HEK293 (cell line): ENCODE results near the gene ZGLP1.

ENCODE experiments used
- GLI4 ChIP-seq: fragments of 450-650 bp; formaldehyde crosslinking; IDR thresholded peaks from 2 replicates; pipeline ENCODE4 v1.5.1; 2016; ENCODE audit warnings: missing biosample characterization, missing genetic modification characterization
- KLF16 ChIP-seq: fragments of 450-650 bp; formaldehyde crosslinking; IDR thresholded peaks from 2 replicates; pipeline ENCODE4 v1.5.1; 2017; ENCODE audit warnings: missing biosample characterization, missing genetic modification characterization
- PRDM1 ChIP-seq: fragments of 450-650 bp; formaldehyde crosslinking; IDR thresholded peaks from 2 replicates; pipeline ENCODE4; 2016; ENCODE audit warnings: missing biosample characterization, missing genetic modification characterization
- RBAK ChIP-seq: fragments of 450-650 bp; formaldehyde crosslinking; IDR thresholded peaks from 2 replicates; pipeline ENCODE4 v1.5.1; 2016; ENCODE audit warnings: missing biosample characterization, missing genetic modification characterization
- ZFP69B ChIP-seq: fragments of 450-650 bp; formaldehyde crosslinking; IDR thresholded peaks from 2 replicates; pipeline ENCODE4 v1.5.1; 2016; ENCODE audit warnings: missing biosample characterization, missing genetic modification characterization
- ZNF10 ChIP-seq: fragments of 450-650 bp; formaldehyde crosslinking; IDR thresholded peaks from 2 replicates; pipeline ENCODE4 v1.5.1; 2017; ENCODE audit warnings: missing biosample characterization, missing genetic modification characterization
- ZNF121 ChIP-seq: fragments of 450-650 bp; formaldehyde crosslinking; IDR thresholded peaks from 2 replicates; pipeline ENCODE4 v1.5.1; 2016; ENCODE audit warnings: missing biosample characterization, missing genetic modification characterization
- ZNF132 ChIP-seq: fragments of 450-650 bp; formaldehyde crosslinking; IDR thresholded peaks from 2 replicates; pipeline ENCODE4 v1.5.1; 2017; ENCODE audit warnings: missing biosample characterization, missing genetic modification characterization, borderline replicate concordance
- ZNF146 ChIP-seq: fragments of 450-650 bp; formaldehyde crosslinking; IDR thresholded peaks from 2 replicates; pipeline ENCODE4 v1.5.1; 2016; ENCODE audit warnings: missing biosample characterization, missing genetic modification characterization
- ZNF341 ChIP-seq: fragments of 450-650 bp; formaldehyde crosslinking; IDR thresholded peaks from 2 replicates; pipeline ENCODE4; 2016; ENCODE audit warnings: low read depth, missing biosample characterization, missing genetic modification characterization
- ZNF404 ChIP-seq: fragments of 450-650 bp; formaldehyde crosslinking; IDR thresholded peaks from 2 replicates; pipeline ENCODE4 v1.5.1; 2017; ENCODE audit warnings: missing biosample characterization, missing genetic modification characterization
- ZNF416 ChIP-seq: fragments of 450-650 bp; formaldehyde crosslinking; IDR thresholded peaks from 2 replicates; pipeline ENCODE4 v1.5.1; 2016; ENCODE audit warnings: missing biosample characterization, missing genetic modification characterization
- ZNF529 ChIP-seq: fragments of 450-650 bp; formaldehyde crosslinking; IDR thresholded peaks from 2 replicates; pipeline ENCODE4 v1.5.1; 2017; ENCODE audit warnings: missing genetic modification characterization, missing biosample characterization; ENCODE audit not compliant: insufficient replicate concordance
- ZNF555 ChIP-seq: fragments of 450-650 bp; formaldehyde crosslinking; conservative IDR thresholded peaks from 2 replicates; pipeline ENCODE4 v1.5.1; 2017; ENCODE audit warnings: missing biosample characterization, mild to moderate bottlenecking, missing genetic modification characterization, inconsistent platforms
- ZNF623 ChIP-seq: fragments of 450-650 bp; formaldehyde crosslinking; IDR thresholded peaks from 2 replicates; pipeline ENCODE4 v1.5.1; 2016; ENCODE audit warnings: missing biosample characterization, missing genetic modification characterization
- ZNF658 ChIP-seq: fragments of 450-650 bp; formaldehyde crosslinking; IDR thresholded peaks from 2 replicates; pipeline ENCODE4; 2016; ENCODE audit warnings: missing biosample characterization, missing genetic modification characterization
- ZNF768 ChIP-seq: fragments of 450-650 bp; formaldehyde crosslinking; IDR thresholded peaks from 2 replicates; pipeline ENCODE4 v1.5.1; 2018; ENCODE audit warnings: missing biosample characterization, mild to moderate bottlenecking, missing genetic modification characterization
- ZNF776 ChIP-seq: fragments of 450-650 bp; formaldehyde crosslinking; IDR thresholded peaks from 2 replicates; pipeline ENCODE4 v1.5.0; 2017; ENCODE audit warnings: missing biosample characterization, missing genetic modification characterization, borderline replicate concordance
- ZSCAN30 ChIP-seq: fragments of 450-650 bp; IDR thresholded peaks from 2 replicates; pipeline ENCODE4 v1.5.1; 2018; ENCODE audit warnings: missing biosample characterization, mild to moderate bottlenecking, missing genetic modification characterization, moderate library complexity
- TF ChIP-seq, protein P1 (sequence below): fragments of 450-650 bp; formaldehyde crosslinking; IDR thresholded peaks from 2 replicates; pipeline ENCODE4 v1.5.1; 2016; ENCODE audit warnings: missing biosample characterization, missing genetic modification characterization, low read depth
- TF ChIP-seq, protein P2 (sequence below): fragments of 450-650 bp; formaldehyde crosslinking; IDR thresholded peaks from 2 replicates; pipeline ENCODE4 v1.5.1; 2017; ENCODE audit warnings: missing biosample characterization, missing genetic modification characterization
- TF ChIP-seq, protein P3 (sequence below): fragments of 450-650 bp; formaldehyde crosslinking; IDR thresholded peaks from 2 replicates; pipeline ENCODE4 v1.5.1; 2016; ENCODE audit warnings: missing biosample characterization, missing genetic modification characterization
- TF ChIP-seq, protein P4 (sequence below): fragments of 450-650 bp; formaldehyde crosslinking; IDR thresholded peaks from 2 replicates; pipeline ENCODE4 v1.5.1; 2016; ENCODE audit warnings: missing biosample characterization, missing genetic modification characterization
- TF ChIP-seq, protein P5 (sequence below): fragments of 450-650 bp; formaldehyde crosslinking; conservative IDR thresholded peaks from 2 replicates; pipeline ENCODE4 v1.5.1; 2016; ENCODE audit warnings: low read depth, missing biosample characterization, missing genetic modification characterization
- TF ChIP-seq, protein P6 (sequence below): fragments of 450-650 bp; formaldehyde crosslinking; IDR thresholded peaks from 2 replicates; pipeline ENCODE4 v1.5.1; 2017; ENCODE audit warnings: missing biosample characterization, mild to moderate bottlenecking, missing genetic modification characterization, moderate library complexity

Gene ZGLP1

DNA sequence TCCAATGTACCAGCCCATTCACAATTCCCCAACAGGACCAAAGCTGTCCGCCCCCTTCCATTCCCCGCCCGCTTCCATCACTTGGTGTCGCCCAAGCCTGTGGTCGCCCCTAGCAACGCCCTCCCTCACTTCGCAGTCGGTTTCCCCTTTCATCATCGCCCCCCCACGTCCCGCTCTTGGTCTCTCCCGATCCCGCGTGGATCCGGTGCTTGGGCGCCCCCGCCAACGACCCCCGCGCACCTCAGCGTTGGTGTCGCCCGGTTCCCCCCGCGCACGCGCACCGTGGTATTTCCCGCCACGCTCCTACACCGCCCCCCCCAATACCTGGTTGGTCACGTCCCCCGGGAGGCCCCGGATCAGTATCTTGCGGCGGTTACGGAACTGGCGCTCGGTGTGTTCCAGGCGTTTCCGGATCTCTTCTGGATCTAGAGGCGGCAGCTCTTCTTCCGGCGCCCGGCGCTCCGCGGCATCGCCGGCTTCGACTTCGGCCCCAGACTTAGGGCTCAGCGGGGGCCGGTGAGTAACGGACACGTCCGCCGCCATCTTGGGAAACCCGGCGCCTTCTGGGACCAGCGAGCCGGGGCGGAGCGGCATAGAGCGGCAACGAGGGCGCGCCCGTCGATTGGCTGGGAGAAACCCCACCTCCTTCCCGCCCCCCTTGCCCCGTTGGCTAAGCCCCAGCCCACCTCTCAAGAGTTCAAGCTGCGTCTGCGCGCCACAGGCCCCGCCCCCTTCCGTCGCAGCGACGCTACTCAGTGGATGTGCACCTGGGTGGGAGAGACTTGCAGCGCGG lies 23.5 kb upstream of the ZGLP1 start, which contains the start of gene RAVER1 (continued):
- TF ChIP-seq ZNF529: no peak
- peak; percentile 44; the same call in 1 of the 2 replicates for TF ChIP-seq RBAK (tag by site-specific recombination)
- TF ChIP-seq ZNF776: no peak
- no peak for TF ChIP-seq ZNF404
- TF ChIP-seq ZNF768: no peak
- TF ChIP-seq ZNF10: 0 out of 2 replicates have a peak, but pooled peaks have one; percentile 34
- TF ChIP-seq, protein P1, sequence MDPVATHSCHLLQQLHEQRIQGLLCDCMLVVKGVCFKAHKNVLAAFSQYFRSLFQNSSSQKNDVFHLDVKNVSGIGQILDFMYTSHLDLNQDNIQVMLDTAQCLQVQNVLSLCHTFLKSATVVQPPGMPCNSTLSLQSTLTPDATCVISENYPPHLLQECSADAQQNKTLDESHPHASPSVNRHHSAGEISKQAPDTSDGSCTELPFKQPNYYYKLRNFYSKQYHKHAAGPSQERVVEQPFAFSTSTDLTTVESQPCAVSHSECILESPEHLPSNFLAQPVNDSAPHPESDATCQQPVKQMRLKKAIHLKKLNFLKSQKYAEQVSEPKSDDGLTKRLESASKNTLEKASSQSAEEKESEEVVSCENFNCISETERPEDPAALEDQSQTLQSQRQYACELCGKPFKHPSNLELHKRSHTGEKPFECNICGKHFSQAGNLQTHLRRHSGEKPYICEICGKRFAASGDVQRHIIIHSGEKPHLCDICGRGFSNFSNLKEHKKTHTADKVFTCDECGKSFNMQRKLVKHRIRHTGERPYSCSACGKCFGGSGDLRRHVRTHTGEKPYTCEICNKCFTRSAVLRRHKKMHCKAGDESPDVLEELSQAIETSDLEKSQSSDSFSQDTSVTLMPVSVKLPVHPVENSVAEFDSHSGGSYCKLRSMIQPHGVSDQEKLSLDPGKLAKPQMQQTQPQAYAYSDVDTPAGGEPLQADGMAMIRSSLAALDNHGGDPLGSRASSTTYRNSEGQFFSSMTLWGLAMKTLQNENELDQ (tag by site-specific recombination): no peak
- peak; percentile 98 for TF ChIP-seq KLF16 (tag by site-specific recombination)
- TF ChIP-seq, protein P2, sequence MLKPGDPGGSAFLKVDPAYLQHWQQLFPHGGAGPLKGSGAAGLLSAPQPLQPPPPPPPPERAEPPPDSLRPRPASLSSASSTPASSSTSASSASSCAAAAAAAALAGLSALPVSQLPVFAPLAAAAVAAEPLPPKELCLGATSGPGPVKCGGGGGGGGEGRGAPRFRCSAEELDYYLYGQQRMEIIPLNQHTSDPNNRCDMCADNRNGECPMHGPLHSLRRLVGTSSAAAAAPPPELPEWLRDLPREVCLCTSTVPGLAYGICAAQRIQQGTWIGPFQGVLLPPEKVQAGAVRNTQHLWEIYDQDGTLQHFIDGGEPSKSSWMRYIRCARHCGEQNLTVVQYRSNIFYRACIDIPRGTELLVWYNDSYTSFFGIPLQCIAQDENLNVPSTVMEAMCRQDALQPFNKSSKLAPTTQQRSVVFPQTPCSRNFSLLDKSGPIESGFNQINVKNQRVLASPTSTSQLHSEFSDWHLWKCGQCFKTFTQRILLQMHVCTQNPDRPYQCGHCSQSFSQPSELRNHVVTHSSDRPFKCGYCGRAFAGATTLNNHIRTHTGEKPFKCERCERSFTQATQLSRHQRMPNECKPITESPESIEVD (tag by site-specific recombination): no peak
- TF ChIP-seq, protein P3, sequence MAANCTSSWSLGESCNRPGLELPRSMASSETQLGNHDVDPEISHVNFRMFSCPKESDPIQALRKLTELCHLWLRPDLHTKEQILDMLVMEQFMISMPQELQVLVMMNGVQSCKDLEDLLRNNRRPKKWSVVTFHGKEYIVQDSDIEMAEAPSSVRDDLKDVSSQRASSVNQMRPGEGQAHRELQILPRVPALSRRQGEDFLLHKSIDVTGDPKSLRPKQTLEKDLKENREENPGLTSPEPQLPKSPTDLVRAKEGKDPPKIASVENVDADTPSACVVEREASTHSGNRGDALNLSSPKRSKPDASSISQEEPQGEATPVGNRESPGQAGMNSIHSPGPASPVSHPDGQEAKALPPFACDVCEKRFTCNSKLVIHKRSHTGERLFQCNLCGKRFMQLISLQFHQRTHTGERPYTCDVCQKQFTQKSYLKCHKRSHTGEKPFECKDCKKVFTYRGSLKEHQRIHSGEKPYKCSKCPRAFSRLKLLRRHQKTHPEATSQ: peak; percentile 90
- TF ChIP-seq ZNF416 (tag by site-specific recombination): no peak
- no peak; the same call in 1 of the 2 replicates for TF ChIP-seq ZNF623
- TF ChIP-seq ZNF146 (tag by site-specific recombination): peak; percentile 37; the same call in 1 of the 2 replicates
- no peak for TF ChIP-seq ZSCAN30
- TF ChIP-seq ZNF341 (tag by site-specific recombination): peak; percentile 66
- TF ChIP-seq ZNF555: no peak
- TF ChIP-seq ZFP69B (tag by site-specific recombination): peak; percentile 86
- TF ChIP-seq, protein P4, sequence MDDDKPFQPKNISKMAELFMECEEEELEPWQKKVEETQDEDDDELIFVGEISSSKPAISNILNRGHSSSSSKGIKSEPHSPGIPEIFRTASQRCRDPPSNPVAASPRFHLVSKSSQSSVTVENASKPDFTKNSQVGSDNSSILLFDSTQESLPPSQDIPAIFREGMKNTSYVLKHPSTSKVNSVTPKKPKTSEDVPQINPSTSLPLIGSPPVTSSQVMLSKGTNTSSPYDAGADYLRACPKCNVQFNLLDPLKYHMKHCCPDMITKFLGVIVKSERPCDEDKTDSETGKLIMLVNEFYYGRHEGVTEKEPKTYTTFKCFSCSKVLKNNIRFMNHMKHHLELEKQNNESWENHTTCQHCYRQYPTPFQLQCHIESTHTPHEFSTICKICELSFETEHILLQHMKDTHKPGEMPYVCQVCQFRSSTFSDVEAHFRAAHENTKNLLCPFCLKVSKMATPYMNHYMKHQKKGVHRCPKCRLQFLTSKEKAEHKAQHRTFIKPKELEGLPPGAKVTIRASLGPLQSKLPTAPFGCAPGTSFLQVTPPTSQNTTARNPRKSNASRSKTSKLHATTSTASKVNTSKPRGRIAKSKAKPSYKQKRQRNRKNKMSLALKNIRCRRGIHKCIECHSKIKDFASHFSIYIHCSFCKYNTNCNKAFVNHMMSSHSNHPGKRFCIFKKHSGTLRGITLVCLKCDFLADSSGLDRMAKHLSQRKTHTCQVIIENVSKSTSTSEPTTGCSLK (tag by site-specific recombination): no peak
- TF ChIP-seq, protein P5, sequence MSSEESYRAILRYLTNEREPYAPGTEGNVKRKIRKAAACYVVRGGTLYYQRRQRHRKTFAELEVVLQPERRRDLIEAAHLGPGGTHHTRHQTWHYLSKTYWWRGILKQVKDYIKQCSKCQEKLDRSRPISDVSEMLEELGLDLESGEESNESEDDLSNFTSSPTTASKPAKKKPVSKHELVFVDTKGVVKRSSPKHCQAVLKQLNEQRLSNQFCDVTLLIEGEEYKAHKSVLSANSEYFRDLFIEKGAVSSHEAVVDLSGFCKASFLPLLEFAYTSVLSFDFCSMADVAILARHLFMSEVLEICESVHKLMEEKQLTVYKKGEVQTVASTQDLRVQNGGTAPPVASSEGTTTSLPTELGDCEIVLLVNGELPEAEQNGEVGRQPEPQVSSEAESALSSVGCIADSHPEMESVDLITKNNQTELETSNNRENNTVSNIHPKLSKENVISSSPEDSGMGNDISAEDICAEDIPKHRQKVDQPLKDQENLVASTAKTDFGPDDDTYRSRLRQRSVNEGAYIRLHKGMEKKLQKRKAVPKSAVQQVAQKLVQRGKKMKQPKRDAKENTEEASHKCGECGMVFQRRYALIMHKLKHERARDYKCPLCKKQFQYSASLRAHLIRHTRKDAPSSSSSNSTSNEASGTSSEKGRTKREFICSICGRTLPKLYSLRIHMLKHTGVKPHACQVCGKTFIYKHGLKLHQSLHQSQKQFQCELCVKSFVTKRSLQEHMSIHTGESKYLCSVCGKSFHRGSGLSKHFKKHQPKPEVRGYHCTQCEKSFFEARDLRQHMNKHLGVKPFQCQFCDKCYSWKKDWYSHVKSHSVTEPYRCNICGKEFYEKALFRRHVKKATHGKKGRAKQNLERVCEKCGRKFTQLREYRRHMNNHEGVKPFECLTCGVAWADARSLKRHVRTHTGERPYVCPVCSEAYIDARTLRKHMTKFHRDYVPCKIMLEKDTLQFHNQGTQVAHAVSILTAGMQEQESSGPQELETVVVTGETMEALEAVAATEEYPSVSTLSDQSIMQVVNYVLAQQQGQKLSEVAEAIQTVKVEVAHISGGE (tag by site-specific recombination): peak; percentile 77
- TF ChIP-seq ZNF132: no peak
- peak; percentile 36; the same call in 1 of the 2 replicates for TF ChIP-seq PRDM1
- TF ChIP-seq ZNF121: no peak
- TF ChIP-seq, protein P6, sequence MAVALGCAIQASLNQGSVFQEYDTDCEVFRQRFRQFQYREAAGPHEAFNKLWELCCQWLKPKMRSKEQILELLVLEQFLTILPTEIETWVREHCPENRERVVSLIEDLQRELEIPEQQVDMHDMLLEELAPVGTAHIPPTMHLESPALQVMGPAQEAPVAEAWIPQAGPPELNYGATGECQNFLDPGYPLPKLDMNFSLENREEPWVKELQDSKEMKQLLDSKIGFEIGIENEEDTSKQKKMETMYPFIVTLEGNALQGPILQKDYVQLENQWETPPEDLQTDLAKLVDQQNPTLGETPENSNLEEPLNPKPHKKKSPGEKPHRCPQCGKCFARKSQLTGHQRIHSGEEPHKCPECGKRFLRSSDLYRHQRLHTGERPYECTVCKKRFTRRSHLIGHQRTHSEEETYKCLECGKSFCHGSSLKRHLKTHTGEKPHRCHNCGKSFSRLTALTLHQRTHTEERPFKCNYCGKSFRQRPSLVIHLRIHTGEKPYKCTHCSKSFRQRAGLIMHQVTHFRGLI (tag by site-specific recombination): peak; percentile 79
- TF ChIP-seq ZNF658 (tag by site-specific recombination): no peak
- TF ChIP-seq GLI4 (tag by site-specific recombination): peak; percentile 89
